ENCODE measurements around the gene GPR37L1. TPM values are rescaled to one million over a fixed set of nuclear protein-coding genes. Genes with fewer than 3 reads are reported as not detected.
A peak's percentile ranks its signal among the peaks of the same experiment; 100 is the strongest.

GPR37L1 gene
- total and polyA plus RNA-seq, 10 of the 15 experiments (the other 5 are each of a cell fraction or from before 2014, with no cell fraction given), result under 0.01 to 0.08 (median 0.02) TPM; not detected in 5

DNA sequence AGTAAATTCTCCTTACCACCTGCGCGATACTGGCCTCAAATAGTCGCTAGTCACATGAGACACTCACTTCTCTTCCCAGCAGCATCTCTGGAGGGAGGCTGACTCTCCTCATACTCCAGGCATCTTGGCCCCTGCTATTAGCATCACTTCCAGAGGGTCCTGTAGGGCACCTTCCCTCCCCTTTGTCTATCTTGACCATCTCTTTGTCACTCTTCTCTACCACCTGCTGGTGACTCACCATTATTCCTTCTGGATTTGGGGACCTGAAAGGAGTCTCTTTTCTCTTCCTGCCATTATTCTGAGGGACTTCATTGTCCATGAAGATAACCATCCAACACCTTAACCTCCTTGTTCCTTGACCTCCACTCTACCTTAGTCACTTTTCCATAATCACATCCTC lies 31.7 kb upstream of the GPR37L1 start:
- FAIRE-seq, result no peak
- no peak overlapping the region for H3K4me3 ChIP-seq
- ATAC-seq, result no peak
- 100% methylated on average over 3 of the region's 3 CpGs for WGBS (ENCODE audit: insufficient coverage, insufficient replicate concordance, low lambda C conversion rate, missing lambda C conversion rate)
- H3K9me3 ChIP-seq (replicated peaks; ENCODE audit: control insufficient read depth, insufficient read depth, low read length), result no peaks in the 10 kb centered on the region
- no peaks in the 10 kb centered on the region for H3K36me3 ChIP-seq (ENCODE audit: control insufficient read depth in 2 of 2, insufficient read depth in 2 of 2, low read length in 1 of 2)
- no peak overlapping the region for H2AFZ ChIP-seq (ENCODE audit: control insufficient read depth, low read depth, low read length)
- peaks cover 0 to 1% of the 10 kb centered on the region in 2 experiments; a peak in 2 of 4 replicates for H3K27me3 ChIP-seq (replicated peaks in 1 of 2; ENCODE audit: control insufficient read depth in 2 of 2, insufficient read depth in 2 of 2, low read length in 1 of 2)
- no TSS peak for BruUV-seq (replicated peaks)
- no peaks in the 10 kb centered on the region for H4K20me1 ChIP-seq (ENCODE audit: control insufficient read depth, insufficient read depth)
- no peak overlapping the region for H3K4me2 ChIP-seq (ENCODE audit: control insufficient read depth, insufficient read depth)
- intact Hi-C loops (cut with micrococcal nuclease; ENCODE audit: unreplicated experiment) (no loop called here), in situ Hi-C loops (cut with MboI) (no loop called here)
- no peak overlapping the region for H3K9ac ChIP-seq (ENCODE audit: control insufficient read depth, insufficient read depth, low read length)
- no peaks in the 10 kb centered on the region for H3K79me2 ChIP-seq (ENCODE audit: control insufficient read depth, insufficient read depth, low read length)
- TF ChIP-seq, protein P1, sequence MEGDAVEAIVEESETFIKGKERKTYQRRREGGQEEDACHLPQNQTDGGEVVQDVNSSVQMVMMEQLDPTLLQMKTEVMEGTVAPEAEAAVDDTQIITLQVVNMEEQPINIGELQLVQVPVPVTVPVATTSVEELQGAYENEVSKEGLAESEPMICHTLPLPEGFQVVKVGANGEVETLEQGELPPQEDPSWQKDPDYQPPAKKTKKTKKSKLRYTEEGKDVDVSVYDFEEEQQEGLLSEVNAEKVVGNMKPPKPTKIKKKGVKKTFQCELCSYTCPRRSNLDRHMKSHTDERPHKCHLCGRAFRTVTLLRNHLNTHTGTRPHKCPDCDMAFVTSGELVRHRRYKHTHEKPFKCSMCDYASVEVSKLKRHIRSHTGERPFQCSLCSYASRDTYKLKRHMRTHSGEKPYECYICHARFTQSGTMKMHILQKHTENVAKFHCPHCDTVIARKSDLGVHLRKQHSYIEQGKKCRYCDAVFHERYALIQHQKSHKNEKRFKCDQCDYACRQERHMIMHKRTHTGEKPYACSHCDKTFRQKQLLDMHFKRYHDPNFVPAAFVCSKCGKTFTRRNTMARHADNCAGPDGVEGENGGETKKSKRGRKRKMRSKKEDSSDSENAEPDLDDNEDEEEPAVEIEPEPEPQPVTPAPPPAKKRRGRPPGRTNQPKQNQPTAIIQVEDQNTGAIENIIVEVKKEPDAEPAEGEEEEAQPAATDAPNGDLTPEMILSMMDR (IDR thresholded peaks at IDR 0.05 in 2 of 3, conservative IDR thresholded peaks at IDR 0.05 in 1 of 3; ENCODE audit: control insufficient read depth in 2 of 3, extremely low read depth in 1 of 3, insufficient read depth in 1 of 3, low read depth in 3 of 3, low read length in 3 of 3), result 0 out of 6 replicates have a peak, but pooled peaks of 1 of the 3 experiments have one; percentile 2
- TF ChIP-seq JUNB (IDR thresholded peaks at IDR 0.05), result no peak
- no peak for DNase-seq (ENCODE audit: low read depth, low spot score)
- no peaks in the 10 kb centered on the region for H3K4me1 ChIP-seq (ENCODE audit: control insufficient read depth, insufficient read depth, low read length)
- ChIA-PET CTCF (interaction anchor here (0.7 kb wide), 1 partner anchor 48 kb away, joined by 3 read pairs; no protein-coding TSS in a partner anchor), SMC1A (ENCODE audit: uncharacterized antibody, unreplicated experiment) (interaction anchor here (1.7 kb wide), 1 partner anchor 80 kb away, joined by 5 read pairs; the partner anchor contains the start of gene ELF3), RAD21 (ENCODE audit: unreplicated experiment) (no interaction called here), POLR2A (no interaction called here)
- no peak overlapping the region for H3K27ac ChIP-seq (ENCODE audit: control insufficient read depth, insufficient read depth)

GRCh38 chr1:202093858-202094257 lies 28.9 kb upstream of the GPR37L1 start:
- Histone ChIP-seq H3K27me3 (replicated peaks in 1 of 2; ENCODE audit: control insufficient read depth in 2 of 2, insufficient read depth in 2 of 2, low read length in 1 of 2) (no peaks in the 10 kb centered on the region; a peak in 1 of 4 replicates), H3K9me3 (replicated peaks; ENCODE audit: control insufficient read depth, insufficient read depth, low read length) (no peaks in the 10 kb centered on the region), H3K36me3 (ENCODE audit: control insufficient read depth in 2 of 2, insufficient read depth in 2 of 2, low read length in 1 of 2) (no peaks in the 10 kb centered on the region), H2AFZ (ENCODE audit: control insufficient read depth, low read depth, low read length) (no peak overlapping the region), H3K27ac (ENCODE audit: control insufficient read depth, insufficient read depth) (no peak overlapping the region), H3K4me1 (ENCODE audit: control insufficient read depth, insufficient read depth, low read length) (no peaks in the 10 kb centered on the region), H3K4me3 (no peak overlapping the region), H3K9ac (ENCODE audit: control insufficient read depth, insufficient read depth, low read length) (no peak overlapping the region), H3K79me2 (ENCODE audit: control insufficient read depth, insufficient read depth, low read length) (no peaks in the 10 kb centered on the region), H4K20me1 (ENCODE audit: control insufficient read depth, insufficient read depth) (no peaks in the 10 kb centered on the region), H3K4me2 (ENCODE audit: control insufficient read depth, insufficient read depth) (no peak overlapping the region)
- no TSS peak for BruUV-seq (replicated peaks)
- FAIRE-seq (no peak), ATAC-seq (no peak), DNase-seq (ENCODE audit: low read depth, low spot score) (no peak)
- CTCF ChIA-PET, result interaction anchor here (0.5 to 1.0 kb wide), 3 partner anchors 41 to 96 kb away, joined by 3 to 5 read pairs (median 4); partner anchors contain the start of gene ELF3
- SMC1A ChIA-PET (ENCODE audit: uncharacterized antibody, unreplicated experiment), result interaction anchor here (0.8 to 0.9 kb wide), 2 partner anchors 34 to 78 kb away, joined by 3 read pairs; no protein-coding TSS in a partner anchor
- over 99% methylated on average over 6 of the region's 6 CpGs for WGBS (ENCODE audit: insufficient coverage, insufficient replicate concordance, low lambda C conversion rate, missing lambda C conversion rate)
- intact Hi-C loops (cut with micrococcal nuclease; ENCODE audit: unreplicated experiment), result no loop called here
- RAD21 ChIA-PET (ENCODE audit: unreplicated experiment), result no interaction called here
- in situ Hi-C loops (cut with MboI), result no loop called here
- POLR2A ChIA-PET, result interaction anchor here (1.0 kb wide), 1 partner anchor 11 kb away, joined by 3 read pairs; no protein-coding TSS in a partner anchor
- TF ChIP-seq, protein P2, sequence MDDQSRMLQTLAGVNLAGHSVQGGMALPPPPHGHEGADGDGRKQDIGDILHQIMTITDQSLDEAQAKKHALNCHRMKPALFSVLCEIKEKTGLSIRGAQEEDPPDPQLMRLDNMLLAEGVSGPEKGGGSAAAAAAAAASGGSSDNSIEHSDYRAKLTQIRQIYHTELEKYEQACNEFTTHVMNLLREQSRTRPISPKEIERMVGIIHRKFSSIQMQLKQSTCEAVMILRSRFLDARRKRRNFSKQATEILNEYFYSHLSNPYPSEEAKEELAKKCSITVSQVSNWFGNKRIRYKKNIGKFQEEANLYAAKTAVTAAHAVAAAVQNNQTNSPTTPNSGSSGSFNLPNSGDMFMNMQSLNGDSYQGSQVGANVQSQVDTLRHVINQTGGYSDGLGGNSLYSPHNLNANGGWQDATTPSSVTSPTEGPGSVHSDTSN (IDR thresholded peaks at IDR 0.05; ENCODE audit: insufficient replicate concordance, low read depth, low read length), result no peak
- TF ChIP-seq POLR2A (IDR thresholded peaks at IDR 0.05; ENCODE audit: low read depth, low read length), result no peak
- TF ChIP-seq GABPA (IDR thresholded peaks at IDR 0.05; ENCODE audit: low read depth), result no peak
- TF ChIP-seq CBX3 (IDR thresholded peaks at IDR 0.05; ENCODE audit: borderline replicate concordance, low read depth), result no peak
- no peak for TF ChIP-seq TCF7 (IDR thresholded peaks at IDR 0.05; ENCODE audit: borderline replicate concordance)
- TF ChIP-seq, protein P3, sequence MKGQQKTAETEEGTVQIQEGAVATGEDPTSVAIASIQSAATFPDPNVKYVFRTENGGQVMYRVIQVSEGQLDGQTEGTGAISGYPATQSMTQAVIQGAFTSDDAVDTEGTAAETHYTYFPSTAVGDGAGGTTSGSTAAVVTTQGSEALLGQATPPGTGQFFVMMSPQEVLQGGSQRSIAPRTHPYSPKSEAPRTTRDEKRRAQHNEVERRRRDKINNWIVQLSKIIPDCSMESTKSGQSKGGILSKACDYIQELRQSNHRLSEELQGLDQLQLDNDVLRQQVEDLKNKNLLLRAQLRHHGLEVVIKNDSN (IDR thresholded peaks at IDR 0.05; ENCODE audit: borderline replicate concordance, extremely low read length, insufficient read depth, low read depth, low read length), result no peak
- TF ChIP-seq PML (IDR thresholded peaks at IDR 0.05; ENCODE audit: low read length), result no peak
- no peak for TF ChIP-seq PAX8 (IDR thresholded peaks at IDR 0.05)
- no peak for TF ChIP-seq MEF2A (IDR thresholded peaks at IDR 0.05; ENCODE audit: insufficient read depth, low read depth, low read length)
- TF ChIP-seq ASH2L (IDR thresholded peaks at IDR 0.05; ENCODE audit: borderline replicate concordance, low read depth), result no peak
